OCI-M1 (cell line): Measurements from ENCODE around the gene PGP.
"Not testable (repeated sequence)": the region's sequence is repeated elsewhere in the genome, so short reads cannot be mapped to it uniquely, and the experiment has no call there.

Experiments
- DNase-seq: peaks from one replicate; lab custom pipeline; 2025; lab: John Stamatoyannopoulos, UW

The PGP gene

GRCh38 chr16:2216330-2216729, 1.7 kb upstream of the PGP start:
- no peak for DNase-seq

- peak; percentile 59 for DNase-seq
Measured at GRCh38 chr16:2213817-2214718, 572 bp downstream of the PGP start.

DNA sequence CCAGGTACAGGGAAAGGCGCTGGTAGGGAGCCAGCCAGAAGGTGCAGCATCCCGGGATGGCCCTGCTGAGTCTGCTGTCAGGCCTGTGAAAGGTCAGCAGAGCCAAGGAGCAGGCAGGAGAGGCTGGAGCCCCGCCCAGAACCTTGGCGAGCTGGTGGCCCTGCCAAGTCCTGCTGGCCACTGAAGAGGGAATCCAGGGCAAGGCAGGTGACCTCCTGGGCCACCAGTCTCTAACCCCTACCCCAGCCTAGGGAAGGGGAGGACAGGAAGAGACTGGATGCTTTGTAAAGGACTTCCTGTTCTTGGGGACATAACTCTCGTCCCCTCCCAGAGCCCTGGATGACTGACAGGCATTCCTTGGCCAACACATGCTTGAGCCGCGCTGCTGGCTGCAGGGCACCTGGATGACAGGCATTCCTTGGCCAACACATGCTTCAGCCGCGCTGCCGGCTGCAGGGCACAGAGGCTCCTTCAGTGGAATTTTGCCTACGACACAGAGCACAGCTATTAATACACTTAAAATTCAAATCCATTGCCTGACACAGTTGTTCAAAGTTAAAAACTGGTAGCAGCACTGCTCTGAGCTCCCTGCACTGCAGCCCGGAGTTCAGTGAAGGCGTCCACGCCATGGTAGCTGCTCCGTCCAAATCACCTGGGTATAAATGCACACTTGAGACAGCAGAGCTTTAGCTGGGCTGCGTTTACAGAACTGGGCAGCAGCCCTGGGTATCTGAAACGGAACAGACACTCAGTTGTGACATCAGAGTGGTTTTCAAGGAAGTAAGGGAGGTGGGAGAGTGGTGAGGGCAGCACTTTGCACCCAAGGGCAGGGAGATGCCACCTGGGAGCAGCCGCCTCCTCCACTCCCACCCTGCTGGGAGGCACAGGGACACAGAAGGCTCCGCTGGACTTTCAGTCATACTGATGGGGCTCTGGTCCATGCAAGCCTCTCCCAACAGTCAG, 2.0 kb downstream of the PGP start:
- DNase-seq: no peak

- no peak for DNase-seq
Measured at GRCh38 chr16:2211923-2212347, 2.7 kb downstream of the PGP start.

DNA sequence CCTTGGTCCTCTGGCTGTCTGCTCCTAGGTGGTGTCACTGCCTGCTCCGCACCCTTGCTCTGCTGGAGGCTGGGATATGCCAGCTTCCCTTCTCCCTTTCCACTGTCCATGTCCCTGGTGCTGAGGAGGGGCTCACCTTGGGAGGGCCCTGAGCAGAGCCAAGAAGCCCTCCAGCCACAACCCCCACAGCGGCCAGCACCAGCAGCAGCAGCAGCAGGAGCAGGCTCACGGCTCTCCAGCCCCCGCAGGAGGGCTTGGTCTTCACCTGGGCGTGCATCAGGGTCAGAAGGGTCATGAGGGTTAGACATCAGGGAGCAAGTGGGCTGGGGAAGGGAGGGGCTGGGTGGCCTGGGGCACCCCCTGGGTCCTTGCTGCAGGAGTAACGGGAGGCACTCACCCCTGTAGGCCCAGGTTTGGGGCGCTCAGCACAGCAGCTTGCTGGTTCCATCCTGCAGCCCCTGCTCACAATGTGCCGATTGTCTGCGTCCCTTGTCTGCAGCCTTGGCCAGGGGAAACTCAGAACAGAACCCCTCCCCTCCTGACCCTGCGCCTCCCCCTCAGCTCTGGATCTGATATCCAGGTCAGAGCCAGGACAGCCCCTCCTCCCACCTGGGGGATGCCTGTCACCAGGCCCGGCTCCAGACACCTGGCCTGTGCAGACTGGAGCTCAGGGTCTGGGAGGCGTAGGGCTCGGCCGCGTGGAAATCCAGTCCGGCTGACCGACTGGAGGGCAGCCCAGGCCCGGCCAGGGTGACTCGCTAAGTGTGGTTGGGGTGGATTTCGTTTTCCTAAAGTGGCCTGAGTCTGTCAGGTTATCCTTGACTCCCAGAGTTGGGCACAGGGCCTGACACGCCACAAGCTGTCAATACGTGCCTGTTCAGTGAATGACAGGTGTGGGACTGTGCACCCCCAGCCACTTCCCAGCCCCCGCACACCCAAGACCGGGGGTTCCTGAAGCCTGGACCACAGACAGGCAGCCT, 4.0 kb downstream of the PGP start, which contains the start of gene BRICD5:
Gene BRICD5, minus strand, starts transcription at position 478 of the 980 bp plus-strand sequence. Its CDS starts 30 bp downstream, at position 448.
- DNase-seq: no peak

DNA sequence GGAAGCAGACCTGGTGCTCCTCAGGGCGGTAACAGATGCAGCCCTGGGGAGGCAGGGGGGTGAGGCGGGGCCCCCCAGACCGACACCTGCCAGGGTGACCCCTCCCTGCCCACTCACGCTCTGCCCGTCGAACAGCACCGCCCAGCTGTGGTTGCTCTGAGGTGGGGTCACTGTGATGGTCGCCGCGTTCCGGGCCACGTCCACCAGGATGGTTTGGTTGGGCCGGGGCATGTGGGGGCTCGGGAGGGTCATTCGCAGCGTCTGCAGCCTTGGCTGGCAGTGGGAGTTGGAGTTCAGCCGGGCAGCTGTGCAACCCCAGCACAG, 4.7 kb downstream of the PGP start:
- no peak for DNase-seq

- DNase-seq: no peak
Measured at GRCh38 chr16:2209258-2210008, 5.2 kb downstream of the PGP start.

GRCh38 chr16:2208772-2209171, 5.9 kb downstream of the PGP start:
- DNase-seq: no peak

DNA sequence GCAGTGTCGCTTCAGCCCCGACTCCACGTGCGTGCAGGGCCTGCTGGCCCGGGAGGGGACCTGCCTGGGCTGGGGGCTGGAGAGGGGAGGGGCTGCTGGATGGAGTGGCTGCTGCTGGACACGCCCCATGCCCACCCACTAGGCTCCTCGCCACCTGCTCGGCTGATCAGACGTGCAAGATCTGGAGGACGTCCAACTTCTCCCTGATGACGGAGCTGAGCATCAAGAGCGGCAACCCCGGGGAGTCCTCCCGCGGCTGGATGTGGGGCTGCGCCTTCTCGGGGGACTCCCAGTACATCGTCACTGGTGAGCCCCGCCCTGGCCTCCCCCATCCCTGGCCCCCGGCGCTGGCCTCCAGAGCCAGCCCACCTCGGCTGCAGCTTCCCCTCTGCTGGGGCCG, 6.3 kb downstream of the PGP start:
- DNase-seq: no peak

DNA sequence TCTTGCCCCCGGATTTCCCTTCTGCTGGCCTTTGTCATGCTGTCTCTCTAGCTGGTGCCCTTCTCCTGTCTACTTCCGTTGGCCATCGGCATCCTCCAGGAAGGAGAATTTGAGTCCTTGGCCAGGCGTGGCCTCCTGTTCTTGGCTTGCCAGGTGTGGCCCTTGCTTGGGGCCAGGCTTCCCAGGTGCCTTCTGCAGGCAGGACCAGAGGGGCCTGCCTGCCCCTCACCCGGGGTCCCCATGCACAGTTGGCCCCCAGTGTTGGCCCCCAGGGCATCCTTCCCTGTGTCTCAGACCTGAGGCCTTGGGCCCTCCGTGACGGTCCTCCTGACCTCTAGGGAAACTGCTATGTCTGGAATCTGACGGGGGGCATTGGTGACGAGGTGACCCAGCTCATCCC, 6.8 kb downstream of the PGP start:
- DNase-seq: no peak

DNA sequence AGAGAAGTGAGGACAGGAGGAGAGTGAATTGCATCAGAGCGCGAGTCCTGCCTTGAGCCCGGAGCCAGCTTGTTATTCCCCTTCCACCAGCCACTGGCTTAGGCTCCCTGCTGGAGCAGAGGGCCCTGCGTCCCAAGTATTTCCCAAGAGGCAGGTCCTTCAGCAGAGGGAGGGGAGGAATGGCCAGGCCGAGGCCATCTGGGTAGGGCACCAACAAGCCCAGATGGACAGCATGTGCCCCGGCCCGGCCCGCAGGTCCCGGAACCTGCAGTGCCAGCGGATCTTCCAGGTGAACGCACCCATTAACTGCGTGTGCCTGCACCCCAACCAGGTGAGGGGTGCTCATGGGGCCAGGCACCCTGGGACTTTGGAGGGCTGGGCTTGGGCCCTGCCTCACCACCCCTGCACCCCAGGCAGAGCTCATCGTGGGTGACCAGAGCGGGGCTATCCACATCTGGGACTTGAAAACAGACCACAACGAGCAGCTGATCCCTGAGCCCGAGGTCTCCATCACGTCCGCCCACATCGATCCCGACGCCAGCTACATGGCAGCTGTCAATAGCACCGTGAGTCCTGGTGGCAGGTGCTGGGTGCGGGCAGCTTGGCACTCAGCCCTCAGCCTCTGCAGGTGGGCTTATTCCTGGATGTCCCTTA, 7.7 kb downstream of the PGP start:
- DNase-seq: no peak

- DNase-seq: no peak
Measured at GRCh38 chr16:2206420-2206779, 8.2 kb downstream of the PGP start.

- no peak for DNase-seq
Measured at GRCh38 chr16:2205967-2206313, 8.7 kb downstream of the PGP start.

- DNase-seq: peak; percentile 92
Measured at GRCh38 chr16:2205104-2205966, 9.3 kb downstream of the PGP start, which contains the start of gene MLST8. Gene MLST8, plus strand, starts transcription at chr16:2205454. Its CDS starts 632 bp downstream, at chr16:2206086.

DNA sequence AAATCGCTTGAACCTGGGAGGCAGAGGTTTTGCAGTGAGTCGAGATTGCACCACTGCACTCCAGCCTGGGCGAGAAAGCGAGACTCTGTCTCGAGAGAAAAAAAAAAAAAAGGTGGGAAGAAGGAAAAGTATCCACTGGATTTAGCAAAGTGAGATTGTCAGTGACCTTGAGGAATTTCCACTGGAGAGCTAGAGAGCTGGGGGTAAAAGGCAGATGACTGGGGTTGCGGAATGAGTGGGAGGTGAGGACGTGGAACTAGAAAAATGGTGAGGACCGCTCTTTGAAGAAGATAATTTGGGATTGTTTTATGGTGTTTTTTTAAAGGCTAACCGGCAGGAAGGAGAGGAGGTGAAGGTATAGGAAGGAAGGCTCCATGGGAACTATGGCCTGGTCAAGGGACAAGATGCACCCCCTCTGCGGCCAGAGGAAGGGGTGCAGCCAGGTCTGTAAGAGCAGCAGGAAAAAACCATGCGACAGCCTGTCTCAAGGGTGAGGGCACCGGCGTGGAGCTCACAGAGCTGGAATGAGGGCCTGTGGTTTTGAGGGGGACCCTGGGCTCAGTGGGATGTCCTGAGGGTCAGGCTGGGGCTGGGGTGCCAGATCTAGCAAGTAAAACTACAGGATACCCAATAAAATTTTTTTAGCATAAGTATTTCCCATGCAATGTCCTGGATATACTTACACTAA, 10.1 kb downstream of the PGP start:
- DNase-seq: no peak

- not testable (repeated sequence) for DNase-seq
Measured at GRCh38 chr16:2203119-2203688, 11.4 kb downstream of the PGP start.

- no peak for DNase-seq
Measured at GRCh38 chr16:2200313-2200712, 14.3 kb downstream of the PGP start.

GRCh38 chr16:2199621-2200139, 15.0 kb downstream of the PGP start:
- no peak for DNase-seq
